ENCODE results near the gene UCK2. TPM values are rescaled to one million over a fixed set of nuclear protein-coding genes. Genes with fewer than 3 reads are reported as not detected.

The UCK2 gene
- total RNA-seq, 1 experiment from 2014 or later = 59.9 TPM

GRCh38 chr1:165853528-165854075 lies 26.2 kb downstream of the UCK2 start:
- Histone ChIP-seq H3F3A (ENCODE audit: insufficient read depth, low read depth) (peaks cover 31% of the 10 kb centered on the region; the same call in 1 of the 2 replicates), H3K36me3 (ENCODE audit: low read depth) (no peaks in the 10 kb centered on the region), H3K27me3 (ENCODE audit: insufficient read depth, low read depth) (no peaks in the 10 kb centered on the region), H3K4me2 (peak overlapping the region; percentile 20; the same call in 1 of the 2 replicates), H3K9me2 (ENCODE audit: insufficient read depth) (no peaks in the 10 kb centered on the region), H3K4me3 (no peak overlapping the region), H3K79me2 (ENCODE audit: low read depth) (peaks cover 95% of the 10 kb centered on the region), H3K9me3 (ENCODE audit: insufficient read depth, low read depth) (no peaks in the 10 kb centered on the region), H4K20me1 (ENCODE audit: insufficient read depth) (peaks cover 70% of the 10 kb centered on the region), H2AFZ (no peak overlapping the region), H3K4me1 (replicated peaks; ENCODE audit: insufficient read depth) (peaks cover 38% of the 10 kb centered on the region), H3K27ac (peak overlapping the region; percentile 45)
- BruUV-seq (replicated peaks) = TSS peak; percentile 61
- intact Hi-C loops (cut with micrococcal nuclease; ENCODE audit: unreplicated experiment) = no loop called here
- POLR2A ChIA-PET (ENCODE audit: unreplicated experiment) = no interaction called here
- TF ChIP-seq CTCF (conservative IDR thresholded peaks at IDR 0.05) (no peak), EZH2 (IDR thresholded peaks at IDR 0.05; ENCODE audit: low read depth) (no peak)
- no peak for DNase-seq
- CTCF ChIA-PET = no interaction called here

GRCh38 chr1:165854101-165854845 lies 26.9 kb downstream of the UCK2 start:
- Histone ChIP-seq H3F3A (ENCODE audit: insufficient read depth, low read depth) (peaks cover 26% of the 10 kb centered on the region; the same call in 1 of the 2 replicates), H3K9me3 (ENCODE audit: insufficient read depth, low read depth) (no peaks in the 10 kb centered on the region), H3K27me3 (ENCODE audit: insufficient read depth, low read depth) (no peaks in the 10 kb centered on the region), H3K79me2 (ENCODE audit: low read depth) (peaks cover 95% of the 10 kb centered on the region), H3K4me1 (replicated peaks; ENCODE audit: insufficient read depth) (peaks cover 31% of the 10 kb centered on the region), H2AFZ (no peak overlapping the region), H3K9me2 (ENCODE audit: insufficient read depth) (no peaks in the 10 kb centered on the region), H3K36me3 (ENCODE audit: low read depth) (no peaks in the 10 kb centered on the region), H3K4me2 (peak overlapping the region; percentile 20; the same call in 1 of the 2 replicates), H3K27ac (peak overlapping the region; percentile 45), H3K4me3 (no peak overlapping the region), H4K20me1 (ENCODE audit: insufficient read depth) (peaks cover 69% of the 10 kb centered on the region)
- intact Hi-C loops (cut with micrococcal nuclease; ENCODE audit: unreplicated experiment) = no loop called here
- CTCF ChIA-PET = no interaction called here
- no TSS peak for BruUV-seq (replicated peaks)
- POLR2A ChIA-PET (ENCODE audit: unreplicated experiment) = no interaction called here
- TF ChIP-seq EZH2 (IDR thresholded peaks at IDR 0.05; ENCODE audit: low read depth) (no peak), CTCF (conservative IDR thresholded peaks at IDR 0.05) (no peak)
- peak; percentile 47 to 76 for DNase-seq

- Histone ChIP-seq H3K36me3 (ENCODE audit: low read depth) (no peaks in the 10 kb centered on the region), H3F3A (ENCODE audit: insufficient read depth, low read depth) (peaks cover 20% of the 10 kb centered on the region; the same call in 1 of the 2 replicates), H3K27ac (0 out of 2 replicates have a peak overlapping the region, but pooled peaks have one; percentile 8), H2AFZ (no peak overlapping the region), H3K4me2 (no peak overlapping the region), H3K4me1 (replicated peaks; ENCODE audit: insufficient read depth) (peaks cover 29% of the 10 kb centered on the region), H3K4me3 (no peak overlapping the region), H3K9me2 (ENCODE audit: insufficient read depth) (no peaks in the 10 kb centered on the region), H3K9me3 (ENCODE audit: insufficient read depth, low read depth) (no peaks in the 10 kb centered on the region), H3K27me3 (ENCODE audit: insufficient read depth, low read depth) (no peaks in the 10 kb centered on the region), H3K79me2 (ENCODE audit: low read depth) (peaks cover 95% of the 10 kb centered on the region), H4K20me1 (ENCODE audit: insufficient read depth) (peaks cover 64% of the 10 kb centered on the region)
- no peak for DNase-seq
- no TSS peak for BruUV-seq (replicated peaks)
- intact Hi-C loops (cut with micrococcal nuclease; ENCODE audit: unreplicated experiment) = no loop called here
- TF ChIP-seq CTCF (conservative IDR thresholded peaks at IDR 0.05) (no peak), EZH2 (IDR thresholded peaks at IDR 0.05; ENCODE audit: low read depth) (no peak)
- ChIA-PET CTCF (no interaction called here), POLR2A (ENCODE audit: unreplicated experiment) (no interaction called here)
These were observed 27.8 kb downstream of the UCK2 start for GRCh38 chr1:165855010-165855838.

Data from PC-9 (cell line).